ENCODE measurements around the gene SF3A2.
"Not testable (repeated sequence)": the region's sequence is repeated elsewhere in the genome, so short reads cannot be mapped to it uniquely, and the experiment has no call there.

Gene SF3A2, protein sequence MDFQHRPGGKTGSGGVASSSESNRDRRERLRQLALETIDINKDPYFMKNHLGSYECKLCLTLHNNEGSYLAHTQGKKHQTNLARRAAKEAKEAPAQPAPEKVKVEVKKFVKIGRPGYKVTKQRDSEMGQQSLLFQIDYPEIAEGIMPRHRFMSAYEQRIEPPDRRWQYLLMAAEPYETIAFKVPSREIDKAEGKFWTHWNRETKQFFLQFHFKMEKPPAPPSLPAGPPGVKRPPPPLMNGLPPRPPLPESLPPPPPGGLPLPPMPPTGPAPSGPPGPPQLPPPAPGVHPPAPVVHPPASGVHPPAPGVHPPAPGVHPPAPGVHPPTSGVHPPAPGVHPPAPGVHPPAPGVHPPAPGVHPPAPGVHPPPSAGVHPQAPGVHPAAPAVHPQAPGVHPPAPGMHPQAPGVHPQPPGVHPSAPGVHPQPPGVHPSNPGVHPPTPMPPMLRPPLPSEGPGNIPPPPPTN

DNA sequence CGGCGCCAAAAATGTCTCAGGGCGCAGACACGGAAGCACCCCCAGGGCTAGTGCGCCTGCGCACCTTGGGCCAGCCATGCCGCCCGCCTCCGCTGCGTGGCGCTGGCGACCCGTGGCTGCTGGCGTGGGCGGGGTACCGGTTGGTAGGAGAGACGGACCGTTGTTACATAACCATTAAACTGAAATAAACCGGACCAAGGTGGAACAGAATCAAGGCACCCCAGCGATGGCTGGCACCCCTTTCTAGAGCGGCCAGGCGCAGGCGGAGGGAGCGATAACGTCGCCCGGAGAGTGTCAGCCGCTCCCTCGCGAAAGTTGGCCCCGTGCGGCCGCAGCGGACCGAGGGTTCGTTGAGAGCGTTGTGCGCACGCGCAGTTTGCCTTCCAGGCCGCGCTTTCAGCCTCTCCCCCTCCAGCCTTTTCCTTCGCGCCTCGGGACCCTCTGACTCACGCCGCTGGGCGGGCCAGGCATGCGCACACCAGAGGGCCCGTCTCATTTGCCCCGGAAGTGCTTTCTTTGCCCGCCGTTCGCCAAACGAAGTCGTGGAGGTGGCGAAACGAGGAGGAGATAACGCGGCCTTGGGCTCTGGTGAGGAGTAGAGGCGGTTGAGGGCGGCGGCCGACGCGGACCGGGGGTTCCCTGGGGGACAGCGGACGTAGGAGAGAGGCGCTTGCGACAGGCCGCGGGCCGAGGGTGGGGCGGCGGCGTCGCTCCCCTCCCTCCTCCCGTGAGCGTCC lies at the start of gene SF3A2, which contains the start of gene PLEKHJ1:
Gene SF3A2, plus strand, starts transcription at position 511 of the 737 bp plus-strand sequence. CDS start 6,595 bp downstream, outside the sequence.
Gene PLEKHJ1, minus strand, starts transcription at position 16 of the 737 bp plus-strand sequence. CDS start 81 bp downstream, outside the sequence.
- peak; percentile 95 to 97 (median 96) for DNase-seq (ENCODE audit: low read depth in 4 of 4, low spot score in 1 of 4)

DNA sequence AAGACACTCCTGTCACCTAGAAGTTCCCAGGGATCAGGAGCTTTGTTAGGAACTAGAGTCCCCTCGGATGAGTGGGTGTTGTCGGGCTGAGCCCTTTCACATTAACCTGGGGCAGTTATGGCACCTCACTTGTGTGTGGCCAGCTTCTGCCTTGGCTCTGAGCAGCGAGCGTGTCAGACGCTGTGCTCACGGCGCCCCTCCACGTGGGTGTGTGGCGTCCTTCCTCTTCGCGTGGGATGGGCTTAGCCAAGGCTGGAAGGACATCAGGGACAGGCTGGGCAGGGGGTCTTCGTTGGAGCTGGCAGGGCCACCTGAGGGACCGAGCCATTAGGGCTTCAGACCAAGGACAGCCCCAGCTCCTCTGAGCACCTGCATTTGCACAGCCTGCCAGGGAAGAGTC lies 49.5 kb upstream of the SF3A2 start:
- DNase-seq (ENCODE audit: low read depth in 4 of 4, low spot score in 1 of 4) = no peak

DNA sequence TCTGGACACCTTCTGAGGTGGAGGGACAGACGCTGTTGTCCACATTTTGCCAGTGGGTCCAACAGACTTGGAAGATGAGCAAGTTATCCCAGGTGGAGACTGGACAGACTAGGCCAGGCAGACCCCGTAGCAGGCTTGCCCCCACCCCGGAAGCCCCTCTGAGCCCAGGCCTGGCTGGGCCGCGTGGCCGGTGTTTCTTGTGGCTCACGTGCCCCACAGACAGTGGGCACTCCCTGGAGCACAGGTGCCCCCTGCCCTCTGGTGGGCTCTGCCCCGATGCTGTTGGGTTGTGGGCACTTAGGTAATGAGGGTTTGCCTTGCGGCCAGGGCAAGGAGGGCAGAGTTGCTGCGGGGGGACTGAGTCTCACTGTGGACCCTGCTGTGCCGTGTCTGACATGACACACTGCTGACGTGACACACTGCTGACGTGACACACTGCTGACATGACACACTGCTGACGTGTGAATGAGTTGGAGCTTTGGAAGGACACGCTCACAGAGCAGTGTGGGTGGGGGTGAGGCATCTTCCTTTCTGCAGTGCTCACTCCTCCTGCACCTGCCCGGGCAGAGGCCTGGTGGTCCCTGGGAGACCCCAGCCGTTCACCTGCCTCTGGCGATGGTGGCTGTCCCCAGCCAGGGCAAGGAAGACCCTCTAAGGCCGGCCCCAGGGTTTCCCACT lies 47.8 kb upstream of the SF3A2 start:
- DNase-seq (ENCODE audit: low read depth in 4 of 4, low spot score in 1 of 4) = peak in 1 of 4 experiments; percentile 25

DNA sequence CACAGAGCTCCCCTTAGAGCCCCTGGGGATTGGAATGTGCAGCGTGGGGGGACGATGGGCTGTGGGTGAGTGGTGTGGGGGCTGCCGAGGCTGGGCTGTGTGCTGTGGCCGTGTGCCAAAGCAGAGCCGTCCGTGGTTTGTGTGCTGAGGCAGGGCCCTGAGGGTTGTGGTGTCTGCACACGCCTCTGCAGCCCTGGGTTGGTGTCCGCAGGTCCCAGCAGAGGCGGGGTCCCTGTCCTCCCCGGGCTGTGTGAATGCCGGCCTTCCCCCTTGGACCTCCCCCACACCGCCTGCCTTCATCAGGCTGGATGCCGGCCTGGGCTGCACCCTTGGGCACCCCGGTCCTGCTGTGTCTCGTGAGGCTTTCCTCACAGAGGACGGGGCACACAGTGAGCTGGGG lies 46.7 kb upstream of the SF3A2 start:
- no peak for DNase-seq (ENCODE audit: low read depth in 4 of 4, low spot score in 1 of 4)

DNA sequence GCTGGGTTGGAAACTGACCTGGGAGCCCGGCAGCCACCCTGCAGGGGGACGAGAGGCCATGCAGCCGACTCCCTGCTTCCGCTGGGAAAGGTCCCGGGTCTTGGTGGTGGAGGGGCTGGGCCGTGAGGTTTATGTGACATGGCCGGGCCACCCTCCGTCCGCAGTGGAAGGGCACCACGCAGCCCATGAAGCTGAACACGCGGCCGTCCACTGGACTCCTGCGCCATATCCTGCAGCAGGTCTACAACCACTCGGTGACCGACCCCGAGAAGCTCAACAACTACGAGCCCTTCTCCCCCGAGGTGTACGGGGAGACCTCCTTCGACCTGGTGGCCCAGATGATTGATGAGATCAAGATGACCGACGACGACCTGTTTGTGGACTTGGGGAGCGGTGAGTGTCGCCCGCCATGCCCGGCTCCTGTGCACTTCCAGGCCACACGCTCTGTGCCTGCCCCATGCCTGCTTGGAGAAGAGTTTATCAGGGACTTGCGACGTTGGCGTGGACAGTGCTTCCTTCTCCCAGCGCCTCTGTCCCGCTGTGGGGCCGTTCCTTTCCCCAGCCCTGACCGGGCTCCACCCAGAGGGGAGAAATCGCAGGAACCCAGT lies 45.7 kb upstream of the SF3A2 start:
- no peak for DNase-seq (ENCODE audit: low read depth in 4 of 4, low spot score in 1 of 4)

DNA sequence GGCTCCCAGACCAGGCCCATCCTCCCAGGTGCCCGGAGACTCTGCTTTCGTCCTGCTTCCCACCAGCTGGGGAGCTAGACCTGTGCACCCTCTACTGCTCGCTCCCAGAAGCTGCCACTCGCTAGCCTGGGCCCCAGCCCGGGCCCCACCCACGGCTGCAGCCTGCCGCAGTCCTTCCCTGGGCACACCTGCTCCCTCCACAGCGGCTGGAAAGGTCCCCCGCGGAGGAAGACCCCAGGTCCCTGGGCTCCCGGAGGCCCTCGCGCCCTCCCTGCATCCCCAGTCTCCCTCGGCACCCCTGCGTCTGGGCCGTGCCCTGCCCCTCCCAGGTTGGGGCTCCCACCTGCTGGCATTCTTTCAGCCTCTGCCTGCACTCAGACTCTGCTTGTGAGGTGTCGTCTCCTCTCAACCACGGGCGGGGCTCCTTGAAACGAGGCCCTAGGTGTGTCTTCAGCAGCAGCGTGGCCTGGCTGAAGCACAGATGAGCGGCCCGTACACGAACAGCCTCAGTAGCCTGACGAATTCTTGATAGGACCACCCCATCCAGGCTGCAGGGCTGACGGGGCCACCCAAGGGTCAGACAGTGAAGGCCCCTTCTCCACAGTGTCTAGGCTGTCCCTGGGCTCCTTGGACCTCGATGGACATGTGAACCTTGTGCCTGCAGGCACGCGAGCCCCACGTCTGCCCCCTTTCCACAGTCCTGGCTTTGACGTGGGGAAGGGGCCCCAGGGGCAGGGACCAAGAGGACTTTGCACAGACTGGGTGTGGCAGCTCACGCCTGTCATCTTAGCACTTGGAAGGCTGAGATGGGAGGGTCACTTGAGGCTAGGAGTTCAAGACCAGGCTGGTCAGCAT lies 44.9 kb upstream of the SF3A2 start:
- DNase-seq (ENCODE audit: low read depth in 4 of 4, low spot score in 1 of 4) = no peak

DNA sequence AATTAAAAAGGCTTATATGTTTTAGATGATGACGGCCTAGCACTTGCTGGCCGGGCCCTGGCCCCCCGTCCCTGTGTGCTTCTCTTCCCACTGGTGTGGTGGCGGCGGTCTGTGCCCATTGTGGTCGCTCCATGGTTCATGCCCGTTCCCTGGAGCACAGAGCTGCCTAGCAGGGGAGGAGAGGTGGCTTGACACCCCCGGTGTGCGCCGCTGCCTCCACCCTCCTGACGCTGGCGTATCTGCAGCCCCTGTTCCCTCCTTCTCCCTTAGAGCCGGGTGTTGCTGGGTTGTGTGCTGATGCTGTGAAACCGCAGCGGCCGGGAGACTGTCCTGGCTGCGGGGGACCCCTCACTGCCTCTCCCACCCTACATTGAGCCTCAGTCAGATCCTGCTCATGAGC lies 43.8 kb upstream of the SF3A2 start:
- no peak for DNase-seq (ENCODE audit: low read depth in 4 of 4, low spot score in 1 of 4)

DNA sequence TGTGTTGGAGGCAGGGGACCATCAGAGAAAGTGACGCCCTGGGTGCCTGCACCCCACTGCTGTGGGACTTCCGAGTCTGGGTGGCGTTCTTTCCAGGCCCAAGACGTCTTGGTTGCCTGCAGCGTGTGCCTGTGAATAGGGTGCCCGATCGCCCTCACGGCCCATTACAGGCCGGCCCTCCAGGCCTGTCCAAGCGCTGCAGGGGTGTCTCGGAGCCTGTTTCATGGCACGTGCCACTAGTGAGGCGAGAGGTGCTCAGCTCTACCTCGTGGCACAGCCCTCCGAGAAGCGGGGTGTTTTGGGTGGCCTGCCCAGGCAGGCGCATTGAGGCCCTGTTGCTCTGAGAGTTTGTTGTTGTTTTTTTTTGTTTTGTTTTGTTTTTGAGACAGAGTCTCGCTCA lies 42.8 kb upstream of the SF3A2 start:
- DNase-seq (ENCODE audit: low read depth in 4 of 4, low spot score in 1 of 4) = no peak

DNA sequence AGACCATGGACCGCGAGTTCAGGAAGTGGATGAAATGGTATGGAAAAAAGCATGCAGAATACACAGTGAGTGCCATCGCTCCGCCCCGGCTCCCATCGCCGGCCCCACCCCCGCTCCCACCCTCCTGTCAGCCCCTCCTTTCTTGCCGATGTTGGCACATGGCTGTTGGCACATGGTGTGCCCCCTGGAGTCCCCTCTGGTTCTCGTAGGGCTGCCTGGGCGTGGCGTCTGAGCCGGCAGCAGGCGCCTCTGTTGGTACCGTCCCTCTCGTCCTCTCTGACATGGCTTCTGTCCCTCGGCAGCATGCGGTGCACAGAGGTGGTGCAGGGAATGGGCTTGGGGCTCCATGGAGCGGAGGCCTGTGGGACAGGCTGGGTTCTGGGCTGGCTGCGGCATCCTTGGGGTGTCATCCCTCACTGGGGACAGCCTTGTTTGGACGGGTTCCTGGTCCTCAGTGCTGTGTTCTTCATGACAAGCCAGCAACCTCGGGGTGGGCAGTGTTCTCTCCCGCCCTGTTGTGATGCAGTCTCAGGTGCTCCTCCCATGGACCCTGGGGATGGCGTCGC lies 42.0 kb upstream of the SF3A2 start:
- DNase-seq (ENCODE audit: low read depth in 4 of 4, low spot score in 1 of 4) = no peak

DNA sequence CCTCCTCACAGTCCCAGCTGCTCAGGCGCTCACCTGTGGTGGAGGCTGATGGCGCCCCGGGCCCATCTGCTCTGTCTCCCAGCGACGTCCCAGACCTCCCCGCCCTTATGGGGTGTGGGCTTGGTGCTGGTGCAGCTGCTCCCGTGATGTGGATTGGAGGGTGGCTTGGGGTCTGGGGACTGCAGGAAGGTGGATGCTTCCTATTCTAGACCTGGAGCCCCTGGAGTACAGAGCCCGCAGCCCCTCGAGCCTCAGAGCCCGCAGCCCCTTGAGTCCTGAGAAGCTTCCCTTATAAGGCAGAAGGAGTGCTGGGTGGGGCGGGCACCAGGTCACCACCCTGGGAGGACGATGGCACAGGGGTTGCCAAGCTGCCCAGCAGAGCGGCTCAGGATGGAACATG lies 41.3 kb upstream of the SF3A2 start:
- no peak for DNase-seq (ENCODE audit: low read depth in 4 of 4, low spot score in 1 of 4)

DNA sequence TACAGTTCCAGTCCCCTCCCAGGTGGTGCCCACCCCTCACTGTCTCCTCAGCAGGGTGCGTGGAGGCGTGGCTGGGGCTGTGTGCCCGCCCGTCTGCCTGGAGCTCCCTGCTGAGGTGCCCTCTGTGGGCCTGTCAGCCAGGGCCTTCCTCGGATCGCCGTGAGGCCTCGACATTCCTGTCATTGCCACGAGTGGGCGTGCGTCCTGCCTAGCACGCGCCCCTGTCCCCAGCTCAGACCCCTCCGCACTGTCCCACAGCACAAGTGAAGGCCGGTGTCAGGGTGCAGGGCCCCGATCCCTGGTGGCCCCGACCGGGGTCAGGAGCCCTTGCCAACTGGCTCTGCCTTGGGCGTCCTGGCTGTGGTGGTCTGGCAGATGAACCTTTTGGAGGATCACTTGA lies 40.7 kb upstream of the SF3A2 start:
- DNase-seq (ENCODE audit: low read depth in 4 of 4, low spot score in 1 of 4) = no peak

DNA sequence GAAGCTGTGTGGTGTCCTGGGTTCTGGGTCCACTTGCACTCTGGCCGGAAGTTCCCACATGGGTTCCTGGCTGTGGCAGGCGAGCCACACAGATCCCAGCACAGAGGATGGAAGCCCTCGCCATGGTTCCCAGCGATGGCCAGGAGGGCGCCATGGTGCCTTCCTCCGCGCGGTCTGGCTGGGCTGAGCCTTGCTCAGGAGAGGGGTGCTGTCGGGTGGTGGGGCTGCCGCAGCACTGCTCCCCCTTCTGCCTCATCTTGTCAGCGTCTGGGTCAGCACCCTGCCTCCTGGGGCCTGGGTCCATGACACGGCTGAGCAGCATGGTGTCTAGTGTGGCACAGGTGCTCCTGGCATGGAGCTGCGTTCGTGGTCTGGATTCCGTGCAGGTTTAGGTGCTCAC lies 39.4 kb upstream of the SF3A2 start:
- DNase-seq (ENCODE audit: low read depth in 4 of 4, low spot score in 1 of 4) = no peak

DNA sequence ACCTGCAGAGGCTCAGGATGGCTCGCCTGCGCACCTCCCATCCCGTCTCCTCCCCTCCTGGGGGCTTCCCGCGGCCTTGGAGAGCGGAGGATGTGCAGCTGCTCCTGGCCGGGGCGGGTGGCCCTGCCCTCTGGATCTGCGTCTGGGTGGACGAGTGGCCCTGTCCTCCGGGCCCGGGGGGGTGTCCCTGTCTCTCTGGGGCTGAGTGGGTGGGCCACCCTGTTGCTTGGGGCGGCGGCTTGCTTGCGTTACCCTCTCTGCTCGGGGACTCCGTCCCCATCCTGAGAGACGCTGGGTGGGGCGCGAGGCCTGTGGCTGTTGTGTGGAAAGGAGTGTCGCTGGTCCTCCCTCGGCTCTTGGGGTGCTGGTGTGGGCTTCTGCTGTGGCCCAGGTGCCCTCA lies 38.3 kb upstream of the SF3A2 start:
- DNase-seq (ENCODE audit: low read depth in 4 of 4, low spot score in 1 of 4) = no peak

DNA sequence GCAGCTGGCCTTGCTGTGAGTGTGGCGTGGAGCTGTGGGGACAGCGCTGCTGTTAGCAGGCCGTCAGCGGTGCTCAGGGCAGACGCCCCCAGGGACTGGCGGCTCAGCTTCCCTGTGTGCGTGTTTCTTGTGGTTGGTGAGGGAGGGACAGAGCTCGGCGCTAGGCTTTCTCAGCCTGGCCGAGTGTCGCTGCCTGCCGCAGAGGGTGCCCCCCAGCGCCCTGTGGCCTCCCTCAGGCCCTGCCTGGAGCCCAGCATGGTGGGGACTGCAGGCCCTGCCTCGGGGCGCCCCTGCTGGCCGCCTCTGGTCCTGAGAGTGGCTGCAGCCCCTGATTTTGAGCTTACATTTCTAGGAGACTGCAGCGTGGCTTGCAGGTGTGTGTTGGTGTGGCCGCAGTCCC lies 37.4 kb upstream of the SF3A2 start:
- DNase-seq (ENCODE audit: low read depth in 4 of 4, low spot score in 1 of 4) = no peak

DNA sequence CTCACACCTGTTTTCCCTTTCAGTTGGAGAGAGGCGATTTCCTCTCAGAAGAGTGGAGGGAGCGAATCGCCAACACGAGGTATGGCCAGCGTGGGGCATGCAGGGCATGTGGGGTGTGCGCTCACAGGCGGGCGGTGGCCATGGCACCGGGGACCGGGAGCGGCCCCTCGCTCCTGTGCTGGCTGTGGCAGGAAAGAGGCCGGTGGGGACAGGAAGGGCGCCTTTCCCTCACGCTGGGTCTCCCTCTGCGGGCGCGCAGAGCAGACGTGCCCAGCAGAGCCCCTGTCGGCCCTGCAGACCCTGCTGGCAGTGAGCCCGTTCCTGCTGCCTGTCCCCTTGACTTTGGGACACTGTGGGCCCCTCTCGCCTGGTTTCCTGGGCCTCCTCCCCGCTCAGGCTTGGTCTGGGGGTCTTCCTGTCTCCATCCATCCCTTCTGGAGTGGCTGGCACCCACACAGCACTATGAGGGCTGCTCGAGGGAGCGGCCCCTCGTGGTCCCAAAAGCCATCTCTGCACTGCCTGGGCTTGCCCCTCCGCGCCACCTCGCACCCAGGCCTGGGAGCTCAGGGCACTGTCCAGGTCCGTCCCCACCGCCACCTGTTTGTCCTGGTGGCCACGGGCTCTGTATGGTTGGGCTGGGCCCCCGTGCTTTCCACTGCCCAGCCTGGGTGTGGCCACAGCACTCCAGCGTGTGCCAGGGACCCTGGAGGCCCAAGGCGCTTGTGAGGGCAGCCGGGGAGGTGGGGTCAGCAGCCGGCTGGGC lies 36.6 kb upstream of the SF3A2 start:
- DNase-seq (ENCODE audit: low read depth in 4 of 4, low spot score in 1 of 4) = no peak

DNA sequence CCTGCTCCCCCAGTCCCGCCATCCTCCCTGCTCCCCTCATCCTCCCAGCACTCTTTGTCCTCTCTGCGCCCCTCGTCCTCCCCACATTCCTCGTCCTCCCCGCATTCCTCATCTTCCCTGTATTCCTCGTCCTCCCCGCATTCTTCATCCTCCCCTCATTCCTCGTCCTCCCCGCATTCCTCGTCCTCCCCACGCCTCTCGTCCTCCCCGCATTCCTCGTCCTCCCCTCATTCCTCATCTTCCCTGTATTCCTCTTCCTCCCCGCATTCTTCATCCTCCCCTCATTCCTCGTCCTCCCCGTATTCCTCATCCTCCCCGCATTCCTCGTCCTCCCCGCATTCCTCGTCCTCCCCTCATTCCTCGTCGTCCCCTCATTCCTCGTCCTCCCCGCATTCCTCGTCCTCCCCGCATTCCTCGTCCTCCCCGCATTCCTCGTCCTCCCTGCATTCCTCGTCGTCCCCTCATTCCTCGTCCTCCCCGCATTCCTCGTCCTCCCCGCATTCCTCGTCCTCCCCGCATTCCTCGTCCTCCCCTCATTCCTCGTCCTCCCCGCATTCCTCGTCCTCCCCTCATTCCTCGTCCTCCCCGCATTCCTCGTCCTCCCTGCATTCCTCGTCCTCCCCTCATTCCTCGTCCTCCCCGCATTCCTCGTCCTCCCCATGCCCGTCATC lies 35.9 kb upstream of the SF3A2 start:
- DNase-seq (ENCODE audit: low read depth in 4 of 4, low spot score in 1 of 4) = not testable (repeated sequence)

DNA sequence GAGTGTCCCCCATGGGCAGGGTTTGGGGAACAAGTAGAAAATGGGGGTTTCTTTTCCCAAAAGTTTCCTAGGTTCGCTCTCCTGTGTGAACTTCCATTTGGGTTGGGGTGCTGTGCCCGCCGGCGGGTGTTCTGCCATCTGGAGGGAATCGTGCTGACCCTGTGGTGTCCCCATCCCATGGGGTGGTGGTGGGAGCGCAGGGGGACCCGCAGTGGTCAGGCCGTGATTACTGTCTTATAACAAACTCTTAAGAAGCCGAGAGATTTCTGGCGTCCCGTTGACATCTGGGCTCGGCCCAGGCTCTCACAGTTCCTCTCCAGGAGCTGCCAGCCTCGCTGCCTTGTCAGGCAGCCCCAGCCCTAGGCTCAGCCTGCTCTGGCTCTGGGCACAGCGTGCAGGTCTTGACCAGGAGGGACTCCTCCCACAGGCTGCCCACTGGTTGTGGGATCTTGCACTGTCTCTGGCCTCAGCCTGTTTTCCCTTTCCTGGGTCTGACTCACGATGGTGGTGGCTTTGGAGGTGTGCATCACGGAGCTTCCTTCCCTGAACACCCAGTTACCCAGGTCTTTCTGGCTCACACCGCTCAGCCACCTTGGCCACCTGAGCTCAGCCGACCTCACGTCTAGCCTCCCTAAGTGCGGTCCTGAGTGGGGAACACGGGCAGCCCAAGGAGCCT lies 35.0 kb upstream of the SF3A2 start:
- no peak for DNase-seq (ENCODE audit: low read depth in 4 of 4, low spot score in 1 of 4)

DNA sequence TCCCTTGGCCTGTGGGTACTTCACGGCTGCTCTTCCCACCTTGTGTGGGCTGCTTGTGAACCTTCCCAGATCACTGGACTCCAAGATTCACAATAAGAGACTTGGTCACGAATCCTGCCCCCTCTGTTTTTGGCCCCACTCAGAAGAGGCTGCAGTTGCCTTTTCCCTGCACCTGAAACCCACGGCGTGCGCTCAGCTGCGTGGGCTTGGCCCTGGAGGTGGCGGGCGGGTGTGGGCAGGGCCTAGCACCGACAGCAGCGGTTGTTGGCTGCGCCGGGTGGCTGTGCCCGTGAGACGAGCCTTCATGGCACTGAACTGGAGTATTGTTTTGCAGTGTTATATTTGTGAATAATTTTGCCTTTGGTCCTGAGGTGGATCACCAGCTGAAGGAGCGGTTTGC lies 34.3 kb upstream of the SF3A2 start:
- DNase-seq (ENCODE audit: low read depth in 4 of 4, low spot score in 1 of 4) = no peak

Data from stimulated activated CD4-positive, alpha-beta T cell treated with anti-CD3 and anti-CD28 coated beads, Interleukin-1b, Interleukin-23, amount 100 ng/mL, for 24 hours (primary cell).